GM18505 (cell line): ENCODE measurements around the gene MB.

Source experiments
- ATAC-seq: cut with Tn5 transposase; IDR thresholded peaks from one replicate; pipeline ENCODE4 v1.9.1; 2021; ENCODE audit not compliant: unreplicated experiment
- POLR2A ChIP-seq: IDR thresholded peaks from 4 replicates; pipeline ENCODE4 v1.6.1; 2011; ENCODE audit warnings: borderline replicate concordance; ENCODE audit not compliant: insufficient read depth, insufficient read length; ENCODE audit errors: extremely low read depth

The MB gene

GRCh38 chr22:35575116-35575748, 41.9 kb downstream of the MB start:
- no peak for ATAC-seq
- no peak for TF ChIP-seq POLR2A

- no peak for TF ChIP-seq POLR2A
- ATAC-seq: no peak
These were observed 44.6 kb downstream of the MB start for GRCh38 chr22:35572556-35572955.

- TF ChIP-seq POLR2A: no peak
- ATAC-seq: no peak
These were observed 46.4 kb downstream of the MB start for GRCh38 chr22:35570686-35571194.

- TF ChIP-seq POLR2A: no peak
- no peak for ATAC-seq
These were observed 47.2 kb downstream of the MB start for GRCh38 chr22:35569916-35570315.

GRCh38 chr22:35568751-35569739, 48.1 kb downstream of the MB start:
- no peak for ATAC-seq
- TF ChIP-seq POLR2A: no peak

- no peak for ATAC-seq
- TF ChIP-seq POLR2A: no peak
These were observed 49.6 kb downstream of the MB start for GRCh38 chr22:35567351-35568141.

- ATAC-seq: no peak
- TF ChIP-seq POLR2A: no peak
These were observed 51.9 kb downstream of the MB start for GRCh38 chr22:35564975-35565867.

- TF ChIP-seq POLR2A: no peak
These were observed 53.9 kb downstream of the MB start for GRCh38 chr22:35563211-35563610.

GRCh38 chr22:35561796-35562526, 55.2 kb downstream of the MB start:
- no peak for TF ChIP-seq POLR2A
- no peak for ATAC-seq

More at GRCh38 chr22:35563211-35563610, 53.9 kb downstream of the MB start:
- ATAC-seq: no peak

- ATAC-seq: no peak
- TF ChIP-seq POLR2A: no peak
These were observed 56.3 kb downstream of the MB start for GRCh38 chr22:35560824-35561223.

GRCh38 chr22:35560366-35560765, 56.8 kb downstream of the MB start:
- no peak for ATAC-seq
- TF ChIP-seq POLR2A: no peak
